ENCODE data around the gene ABHD5.

DNA sequence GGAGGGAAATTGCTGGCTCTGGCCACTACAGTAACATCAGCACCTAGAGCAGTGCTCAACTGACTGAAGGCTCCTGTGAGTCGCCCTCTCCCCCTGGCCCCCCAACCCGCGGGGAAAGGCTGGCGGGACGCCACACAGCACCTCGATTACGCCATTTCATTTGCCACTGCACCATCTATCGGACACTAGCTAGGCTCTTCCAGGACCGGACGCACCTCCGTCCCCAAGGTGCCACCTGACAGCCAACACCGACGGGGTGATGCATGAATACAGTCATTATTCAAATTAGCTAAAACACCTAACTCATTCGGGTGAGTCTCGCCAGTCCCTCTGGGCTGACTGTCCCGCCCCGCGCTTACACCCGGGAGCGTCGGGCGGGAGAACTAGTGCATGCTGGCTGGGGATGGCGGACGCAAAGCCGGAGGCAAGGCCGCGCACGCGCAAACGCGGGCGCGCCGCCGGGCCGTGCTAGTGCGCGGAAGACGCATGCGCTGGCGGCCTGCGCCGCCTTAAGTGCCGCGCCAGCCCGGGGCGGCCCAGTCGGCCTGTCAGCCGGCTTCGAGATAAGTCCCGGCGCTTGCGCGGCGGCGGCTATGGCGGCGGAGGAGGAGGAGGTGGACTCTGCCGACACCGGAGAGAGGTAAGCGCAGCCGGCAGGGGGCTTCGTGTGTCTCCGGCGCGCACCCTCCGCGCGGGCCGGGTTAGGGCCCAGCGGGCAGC lies at the start of gene ABHD5:
- TF ChIP-seq, protein P1, sequence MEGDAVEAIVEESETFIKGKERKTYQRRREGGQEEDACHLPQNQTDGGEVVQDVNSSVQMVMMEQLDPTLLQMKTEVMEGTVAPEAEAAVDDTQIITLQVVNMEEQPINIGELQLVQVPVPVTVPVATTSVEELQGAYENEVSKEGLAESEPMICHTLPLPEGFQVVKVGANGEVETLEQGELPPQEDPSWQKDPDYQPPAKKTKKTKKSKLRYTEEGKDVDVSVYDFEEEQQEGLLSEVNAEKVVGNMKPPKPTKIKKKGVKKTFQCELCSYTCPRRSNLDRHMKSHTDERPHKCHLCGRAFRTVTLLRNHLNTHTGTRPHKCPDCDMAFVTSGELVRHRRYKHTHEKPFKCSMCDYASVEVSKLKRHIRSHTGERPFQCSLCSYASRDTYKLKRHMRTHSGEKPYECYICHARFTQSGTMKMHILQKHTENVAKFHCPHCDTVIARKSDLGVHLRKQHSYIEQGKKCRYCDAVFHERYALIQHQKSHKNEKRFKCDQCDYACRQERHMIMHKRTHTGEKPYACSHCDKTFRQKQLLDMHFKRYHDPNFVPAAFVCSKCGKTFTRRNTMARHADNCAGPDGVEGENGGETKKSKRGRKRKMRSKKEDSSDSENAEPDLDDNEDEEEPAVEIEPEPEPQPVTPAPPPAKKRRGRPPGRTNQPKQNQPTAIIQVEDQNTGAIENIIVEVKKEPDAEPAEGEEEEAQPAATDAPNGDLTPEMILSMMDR (IDR thresholded peaks at IDR 0.05): peak in 3 of 6 experiments; percentile 35 to 45 (median 36)
- TF ChIP-seq POLR2A (IDR thresholded peaks at IDR 0.05): peak; percentile 99 to 100

Measured in Peyer's patch (tissue), 4 donors.